ENCODE results near the gene CRAMP1. TPM values are rescaled to one million over a fixed set of nuclear protein-coding genes. Genes with fewer than 3 reads are reported as not detected.

CRAMP1 gene
- total and polyA plus RNA-seq, 12 donors: 3.2 to 13.8 (median 10.5) TPM

GRCh38 chr16:1708768-1709180, 96.6 kb downstream of the CRAMP1 start:
- Histone ChIP-seq H3K36me3 (peaks cover 0 to 7% (median 0%) of the 10 kb centered on the region in 9 donors), H3K4me1 (peaks cover 20 to 70% (median 54%) of the 10 kb centered on the region in 9 donors), H3K4me3 (peak overlapping the region in 6 of 10 donors; percentile 1 to 100 (median 60)), H3K27me3 (no peaks in the 10 kb centered on the region), H3K27ac (peak overlapping the region in 9 of 10 donors; percentile 13 to 98 (median 95)), H3K9me3 (no peaks in the 10 kb centered on the region)
- WGBS, 2 donors: 42 to 55% methylated on average over 13 of the region's 13 CpGs
- peak; percentile 41 to 58 for DNase-seq
- intact Hi-C loops (cut with DNase I): loop anchor here in 5 of 10 donors (5.0 to 10.0 kb wide), 5 partner anchors 59 to 214 kb away; partner anchors contain the start of genes CRAMP1 (in 3 of the 5), IFT140 (in 3 of the 5), EME2 (in 1 of the 5) and MRPS34 (in 1 of the 5)
- peak in 5 of 8 donors; percentile 27 to 65 (median 57) for ATAC-seq
- TF ChIP-seq CTCF (IDR thresholded peaks at IDR 0.05): no peak

- ATAC-seq: no peak
- 73 to 77% methylated on average over 15 of the region's 15 CpGs for WGBS, 2 donors
- H3K27ac ChIP-seq: peak overlapping the region in 6 of 10 donors; percentile 13 to 98 (median 94)
- no peaks in the 10 kb centered on the region for H3K27me3 ChIP-seq
- TF ChIP-seq CTCF (IDR thresholded peaks at IDR 0.05): no peak
- H3K36me3 ChIP-seq: peaks cover 0 to 9% (median 0%) of the 10 kb centered on the region in 9 donors
- H3K4me1 ChIP-seq: peaks cover 20 to 76% (median 55%) of the 10 kb centered on the region in 9 donors
- intact Hi-C loops (cut with DNase I): loop anchor here in 5 of 10 donors (5.0 to 10.0 kb wide), 5 partner anchors 58 to 215 kb away; partner anchors contain the start of genes CRAMP1 (in 3 of the 5), IFT140 (in 3 of the 5), EME2 (in 1 of the 5) and MRPS34 (in 1 of the 5)
- H3K4me3 ChIP-seq: peak overlapping the region in 4 of 10 donors; percentile 17 to 100 (median 96)
- no peak for DNase-seq
- H3K9me3 ChIP-seq: no peaks in the 10 kb centered on the region
These were observed 97.2 kb downstream of the CRAMP1 start for GRCh38 chr16:1709356-1709755.

- DNase-seq (no peak), ATAC-seq (no peak)
- WGBS, 2 donors: 84 to 93% methylated on average over 17 of the region's 17 CpGs
- Histone ChIP-seq H3K27ac (no peak overlapping the region), H3K9me3 (no peaks in the 10 kb centered on the region), H3K36me3 (peaks cover 0 to 9% (median 0%) of the 10 kb centered on the region in 9 donors), H3K4me1 (peaks cover 20 to 79% (median 47%) of the 10 kb centered on the region in 9 donors), H3K4me3 (no peak overlapping the region), H3K27me3 (no peaks in the 10 kb centered on the region)
- intact Hi-C loops (cut with DNase I): no loop called here
- no peak for TF ChIP-seq CTCF (IDR thresholded peaks at IDR 0.05)
These were observed 98.8 kb downstream of the CRAMP1 start for GRCh38 chr16:1710811-1711507.

- ATAC-seq: no peak
- intact Hi-C loops (cut with DNase I): no loop called here
- H3K4me1 ChIP-seq: peaks cover 15 to 70% (median 39%) of the 10 kb centered on the region in 9 donors
These were observed 100.7 kb downstream of the CRAMP1 start for GRCh38 chr16:1712791-1713261.

More at GRCh38 chr16:1712791-1713261, 100.7 kb downstream of the CRAMP1 start:
- H3K27ac ChIP-seq: peak overlapping the region in 6 of 10 donors; percentile 13 to 52 (median 42)
- no peak for TF ChIP-seq CTCF (IDR thresholded peaks at IDR 0.05)
- no peaks in the 10 kb centered on the region for H3K9me3 ChIP-seq
- DNase-seq: no peak
- peaks cover 0 to 9% (median 0%) of the 10 kb centered on the region in 9 donors for H3K36me3 ChIP-seq
- H3K4me3 ChIP-seq: peak overlapping the region in 1 of 10 donors; percentile 2
- WGBS, 2 donors: 52 to 64% methylated on average over 13 to 14 of the region's 14 CpGs
- no peaks in the 10 kb centered on the region for H3K27me3 ChIP-seq

Data from heart right ventricle (tissue), 16 donors.